NCI-H69 (cell line): ENCODE data around the gene RABGAP1.

Experiments
- DNase-seq: peaks from one replicate; lab custom pipeline; 2025; lab: John Stamatoyannopoulos, UW

RABGAP1 gene

GRCh38 chr9:123046406-123047195 is 105.8 kb downstream of the RABGAP1 start:
- DNase-seq, result no peak

- peak; percentile 21 for DNase-seq
Observed at GRCh38 chr9:123048748-123049147, 107.9 kb downstream of the RABGAP1 start.

GRCh38 chr9:123049589-123050222 is 108.9 kb downstream of the RABGAP1 start:
- peak; percentile 58 for DNase-seq

DNA sequence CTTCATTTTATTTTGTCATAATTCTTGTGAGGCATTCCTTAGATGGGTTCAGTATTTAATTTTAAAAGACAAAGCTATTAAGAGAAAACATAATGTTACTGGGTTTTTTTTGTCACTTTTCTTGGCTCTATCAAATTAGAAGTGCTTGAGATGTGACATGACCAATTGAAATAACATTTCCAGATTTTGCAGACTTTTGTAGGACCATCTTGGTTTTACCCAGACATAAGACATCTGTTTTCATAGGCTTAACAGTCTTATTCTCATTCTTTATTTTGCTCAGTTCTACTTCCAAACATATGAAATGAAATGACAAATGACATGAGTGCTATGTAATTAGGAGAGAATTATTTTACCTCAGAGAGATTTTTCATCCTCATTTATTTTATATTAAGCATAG is 112.2 kb downstream of the RABGAP1 start:
- DNase-seq, result no peak

DNA sequence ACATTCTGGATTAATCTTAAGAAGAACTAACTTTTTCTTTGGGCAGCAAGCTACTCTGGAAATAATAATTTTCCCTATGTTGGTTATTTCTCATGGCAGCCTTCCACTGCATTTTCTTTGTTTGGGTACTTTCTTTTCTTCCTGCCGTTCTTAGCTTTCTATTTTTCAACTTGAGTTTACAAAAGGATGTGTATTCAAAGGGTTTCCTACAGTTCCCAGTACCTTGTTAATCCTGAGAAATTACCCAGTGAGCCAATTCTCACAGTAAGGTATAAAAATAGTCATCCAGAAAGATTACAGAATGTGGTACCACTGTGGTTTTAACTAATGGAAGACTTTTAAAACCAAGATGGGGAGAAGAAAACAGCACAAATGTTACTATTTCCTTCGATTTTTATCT is 112.9 kb downstream of the RABGAP1 start:
- no peak for DNase-seq

GRCh38 chr9:123058834-123059233 is 118.0 kb downstream of the RABGAP1 start:
- DNase-seq, result no peak

DNA sequence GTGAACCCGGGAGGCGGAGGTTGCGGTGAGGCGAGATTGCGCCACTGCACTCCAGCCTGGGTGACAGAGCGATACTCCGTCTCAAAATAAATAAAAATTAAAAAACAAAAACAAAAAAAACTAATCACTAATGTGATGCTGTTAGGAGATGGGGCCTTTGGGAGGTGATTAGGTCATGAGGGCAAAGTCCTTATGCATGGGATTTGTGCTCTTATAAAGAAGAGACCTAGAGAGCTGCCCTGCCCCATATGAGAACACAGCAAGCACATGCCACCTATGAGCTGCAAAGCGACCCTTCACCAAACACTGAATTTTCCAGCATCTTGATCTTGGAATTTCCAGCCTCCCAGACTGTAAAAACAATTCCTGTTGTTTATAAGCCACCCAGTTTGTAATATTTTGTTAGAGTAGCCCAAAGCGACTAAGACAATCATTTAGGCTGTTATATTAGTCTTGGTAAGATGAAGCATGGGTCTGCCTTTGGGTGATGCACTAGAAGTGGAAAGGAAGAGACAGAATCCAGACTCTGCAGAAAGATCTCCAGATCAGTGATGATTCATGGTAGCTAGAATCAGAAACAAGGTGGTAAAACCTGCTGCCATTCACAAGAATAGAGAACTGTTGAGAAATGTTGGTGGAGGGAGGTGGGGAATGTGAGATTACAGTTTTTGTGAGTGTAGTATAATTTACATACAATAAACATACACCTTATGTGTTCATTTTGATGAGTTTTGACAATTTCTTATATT is 118.8 kb downstream of the RABGAP1 start:
- DNase-seq, result no peak

GRCh38 chr9:123061216-123061615 is 120.4 kb downstream of the RABGAP1 start:
- DNase-seq, result no peak

DNA sequence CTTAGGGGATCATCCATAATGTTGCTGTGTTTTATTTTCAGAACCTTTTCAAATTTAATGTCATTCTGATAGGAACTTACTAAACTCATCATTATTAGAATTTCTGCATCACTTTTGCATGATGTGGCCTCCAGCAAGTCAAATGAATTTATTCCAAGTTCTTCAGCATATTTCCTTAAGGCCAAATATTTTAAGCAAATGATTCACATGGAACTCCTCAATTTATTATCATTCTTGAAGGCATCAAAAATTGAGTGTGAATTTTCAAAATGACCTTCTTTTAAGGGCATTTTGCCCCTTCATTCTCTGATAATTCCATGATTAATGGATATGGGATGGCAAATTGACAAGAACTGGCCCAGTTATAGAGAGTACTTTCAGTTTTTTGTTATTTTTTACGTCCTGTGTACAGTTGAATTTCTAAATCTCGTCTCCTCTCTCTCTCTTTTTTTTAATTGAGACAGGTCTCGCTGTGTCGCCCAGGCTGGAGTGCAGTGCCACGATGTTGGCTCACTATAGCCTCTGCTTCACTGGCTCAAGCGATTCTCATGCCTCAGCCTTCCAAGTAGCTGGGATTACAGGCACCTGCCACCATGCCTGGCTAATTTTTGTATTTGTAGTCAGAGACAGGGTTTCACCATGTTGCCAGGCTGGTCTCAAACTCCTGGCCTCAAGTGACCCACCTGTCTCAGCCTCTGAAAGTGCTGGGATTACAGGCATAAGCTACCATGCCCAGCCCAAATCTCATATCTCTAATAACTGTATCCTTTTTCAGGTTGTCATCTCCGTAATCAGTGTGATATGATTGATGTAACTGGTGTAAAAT is 121.7 kb downstream of the RABGAP1 start:
- DNase-seq, result no peak

DNA sequence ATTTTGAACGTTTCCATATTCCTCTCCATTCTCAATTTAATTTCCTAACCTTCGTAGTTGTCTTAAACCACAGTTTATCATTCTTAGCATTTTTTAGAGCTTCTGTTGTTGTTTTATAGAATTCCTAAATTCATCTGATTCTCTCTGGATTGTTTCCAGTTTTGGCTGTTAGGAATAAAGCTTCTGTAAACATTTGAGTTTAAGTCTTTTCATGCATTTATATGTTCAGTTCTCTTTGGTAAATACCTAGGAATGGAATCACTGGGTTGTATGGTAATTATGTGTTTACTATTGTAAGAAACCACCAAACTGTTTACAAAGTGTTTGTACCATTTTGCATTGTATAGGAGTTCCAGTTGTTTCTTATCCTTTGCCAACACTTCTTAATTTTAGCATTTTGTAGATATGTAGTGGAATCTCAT is 122.4 kb downstream of the RABGAP1 start:
- no peak for DNase-seq

- DNase-seq, result no peak
Observed at GRCh38 chr9:123063896-123064295, 123.1 kb downstream of the RABGAP1 start.

DNA sequence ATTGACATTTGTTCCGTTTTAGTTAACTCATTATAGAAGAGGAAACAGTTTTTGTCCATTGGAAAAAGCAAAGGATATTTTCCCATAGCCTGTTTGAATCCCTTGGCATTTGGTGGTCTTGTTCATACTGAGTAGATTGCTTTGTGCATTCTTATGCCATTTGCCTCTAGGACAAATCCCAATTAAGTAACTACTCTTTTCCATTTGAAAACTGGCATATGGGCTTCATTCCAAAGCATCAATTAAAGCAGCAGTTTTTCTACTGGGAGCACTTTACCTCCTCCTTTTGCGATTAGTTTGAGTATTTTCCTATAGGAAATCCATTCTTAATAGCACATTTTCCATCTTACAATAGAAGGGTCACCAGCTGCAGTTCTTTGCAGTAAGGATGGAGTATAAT is 123.9 kb downstream of the RABGAP1 start:
- DNase-seq, result peak; percentile 35

GRCh38 chr9:123065196-123065595 is 124.4 kb downstream of the RABGAP1 start:
- DNase-seq, result no peak

- no peak for DNase-seq
Observed at GRCh38 chr9:123067136-123067535, 126.3 kb downstream of the RABGAP1 start.

GRCh38 chr9:123069010-123069481 is 128.2 kb downstream of the RABGAP1 start:
- DNase-seq, result no peak

DNA sequence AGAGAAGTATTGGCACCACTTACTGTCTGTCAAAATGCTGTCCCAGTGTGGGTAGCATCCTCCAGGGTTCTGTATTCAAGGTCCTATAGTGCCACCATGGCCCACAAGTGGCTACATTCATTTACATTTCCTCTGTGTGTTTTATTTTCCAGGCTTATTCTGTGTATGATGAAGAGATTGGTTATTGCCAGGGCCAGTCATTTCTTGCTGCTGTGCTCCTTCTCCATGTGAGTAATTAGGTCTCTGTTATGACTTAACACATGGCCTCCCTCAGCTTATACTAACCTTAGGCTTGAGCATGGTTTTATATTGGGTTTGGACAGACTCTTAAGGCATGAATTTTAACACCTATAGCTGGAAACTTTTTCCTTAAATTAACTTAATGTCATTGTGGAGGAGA is 129.4 kb downstream of the RABGAP1 start:
- DNase-seq, result no peak

DNA sequence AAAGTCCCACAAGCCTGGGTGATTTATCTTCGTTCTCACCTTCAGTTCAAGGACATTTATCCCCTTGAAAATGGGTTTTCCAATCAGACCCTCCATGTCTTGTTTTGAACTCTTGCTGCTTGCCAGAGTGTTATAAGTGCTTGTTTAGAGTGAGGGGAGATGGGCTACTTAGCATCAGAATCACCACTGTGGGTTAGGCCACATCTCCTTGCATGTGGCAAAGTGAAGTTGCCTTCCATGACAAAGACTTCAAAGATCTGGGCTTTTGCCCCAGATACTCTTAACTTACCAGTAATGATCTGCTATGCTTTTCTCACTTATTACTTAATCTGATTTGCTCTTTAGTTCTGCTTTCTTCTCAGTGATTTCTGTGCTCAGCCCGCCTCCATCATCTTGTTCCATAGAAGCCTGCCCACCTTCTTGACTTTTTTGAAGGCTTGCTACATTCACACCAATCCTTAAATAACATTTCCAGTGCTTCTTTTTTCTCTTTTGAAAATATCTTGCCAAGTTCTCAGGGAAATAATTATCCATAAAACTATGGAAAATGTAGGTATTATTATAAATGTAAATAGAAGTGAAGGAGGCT is 131.7 kb downstream of the RABGAP1 start:
- no peak for DNase-seq

DNA sequence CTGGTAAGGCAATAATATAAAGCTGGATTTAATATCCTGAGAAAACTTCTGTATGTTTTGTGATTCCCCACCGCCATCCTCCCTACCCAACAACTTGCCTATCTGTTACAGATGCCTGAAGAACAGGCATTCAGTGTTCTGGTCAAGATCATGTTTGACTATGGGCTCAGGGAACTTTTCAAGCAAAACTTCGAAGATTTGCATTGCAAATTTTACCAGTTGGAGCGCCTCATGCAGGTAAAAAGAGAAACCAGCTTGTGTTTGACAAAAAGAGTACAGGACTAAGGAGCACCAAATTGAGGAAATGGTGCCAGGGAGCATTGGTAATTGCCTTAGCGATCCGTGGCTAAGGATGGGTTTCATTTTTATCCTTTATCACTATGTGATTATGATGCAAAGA is 132.6 kb downstream of the RABGAP1 start:
- no peak for DNase-seq

GRCh38 chr9:123073991-123074422 is 133.2 kb downstream of the RABGAP1 start:
- no peak for DNase-seq

DNA sequence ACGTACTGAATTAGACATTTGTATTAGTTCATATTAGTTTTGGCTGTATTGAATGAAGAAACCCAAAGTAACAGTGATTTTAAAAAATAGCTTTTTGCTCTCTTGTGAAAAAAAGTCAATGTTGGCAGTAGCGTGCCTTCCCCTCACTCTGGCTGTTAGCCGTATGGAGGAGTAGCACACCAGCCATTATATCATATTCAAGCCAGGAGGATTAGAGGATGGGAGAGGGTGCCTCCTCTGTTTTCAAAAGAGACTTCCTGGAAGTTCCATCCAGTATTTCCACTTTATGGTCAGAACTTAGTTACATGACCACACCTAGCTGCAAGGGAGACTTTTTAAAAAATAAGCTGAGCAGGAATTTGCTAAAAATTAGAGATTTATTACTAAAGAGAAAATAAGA is 133.8 kb downstream of the RABGAP1 start:
- no peak for DNase-seq

- DNase-seq, result no peak
Observed at GRCh38 chr9:123080444-123080843, 139.6 kb downstream of the RABGAP1 start.
